ENCODE data around the gene LAMA1.

Gene LAMA1

GRCh38 chr18:7037470-7037869 lies 80.1 kb downstream of the LAMA1 start:
- DNase-seq, result no peak

GRCh38 chr18:7035807-7036206 lies 81.8 kb downstream of the LAMA1 start:
- no peak for DNase-seq

- no peak for DNase-seq
Measured at GRCh38 chr18:7034924-7035323, 82.7 kb downstream of the LAMA1 start.

- no peak for DNase-seq
Measured at GRCh38 chr18:7032537-7032936, 85.1 kb downstream of the LAMA1 start.

- DNase-seq, result no peak
Measured at GRCh38 chr18:7028625-7029024, 89.0 kb downstream of the LAMA1 start.

GRCh38 chr18:7025194-7025593 lies 92.4 kb downstream of the LAMA1 start:
- DNase-seq, result no peak

- no peak for DNase-seq
Measured at GRCh38 chr18:7023581-7023980, 94.0 kb downstream of the LAMA1 start.

- DNase-seq, result no peak
Measured at GRCh38 chr18:7023063-7023580, 94.5 kb downstream of the LAMA1 start.

- no peak for DNase-seq
Measured at GRCh38 chr18:7021994-7022840, 95.4 kb downstream of the LAMA1 start.

GRCh38 chr18:7020995-7021777 lies 96.4 kb downstream of the LAMA1 start:
- DNase-seq, result no peak

GRCh38 chr18:7017013-7017412 lies 100.6 kb downstream of the LAMA1 start:
- no peak for DNase-seq

- DNase-seq, result no peak
Measured at GRCh38 chr18:7011142-7011541, 106.5 kb downstream of the LAMA1 start.

- no peak for DNase-seq
Measured at GRCh38 chr18:7004009-7004408, 113.6 kb downstream of the LAMA1 start.

- DNase-seq, result no peak
Measured at GRCh38 chr18:7002107-7002506, 115.5 kb downstream of the LAMA1 start.

GRCh38 chr18:7000484-7001096 lies 117.0 kb downstream of the LAMA1 start:
- DNase-seq, result no peak

GRCh38 chr18:6997808-6998207 lies 119.8 kb downstream of the LAMA1 start:
- no peak for DNase-seq

- no peak for DNase-seq
Measured at GRCh38 chr18:6994771-6995430, 122.7 kb downstream of the LAMA1 start.

- no peak for DNase-seq
Measured at GRCh38 chr18:6994056-6994770, 123.4 kb downstream of the LAMA1 start.

GRCh38 chr18:6992761-6993160 lies 124.8 kb downstream of the LAMA1 start:
- no peak for DNase-seq

- DNase-seq, result no peak
Measured at GRCh38 chr18:6983366-6983765, 134.2 kb downstream of the LAMA1 start.

- no peak for DNase-seq
Measured at GRCh38 chr18:6982398-6982797, 135.2 kb downstream of the LAMA1 start.

GRCh38 chr18:6980363-6980762 lies 137.2 kb downstream of the LAMA1 start:
- no peak for DNase-seq
